GM18517 (cell line): ENCODE results near the gene KCTD11.
"Not testable (repeated sequence)": the region's sequence is repeated elsewhere in the genome, so short reads cannot be mapped to it uniquely, and the experiment has no call there.

ENCODE experiments used
- ATAC-seq: cut with Tn5 transposase; IDR thresholded peaks from one replicate; pipeline ENCODE4 v1.9.1; 2021; ENCODE audit warnings: mild to moderate bottlenecking, moderate library complexity; ENCODE audit not compliant: unreplicated experiment

KCTD11 gene

GRCh38 chr17:7343250-7343649 is 8.7 kb upstream of the KCTD11 start:
- no peak for ATAC-seq

- ATAC-seq: no peak
Observed at GRCh38 chr17:7346761-7347614, 5.0 kb upstream of the KCTD11 start.

- ATAC-seq: no peak
Observed at GRCh38 chr17:7347630-7348477, 4.1 kb upstream of the KCTD11 start.

- no peak for ATAC-seq
Observed at GRCh38 chr17:7348478-7349242, 3.3 kb upstream of the KCTD11 start.

- ATAC-seq: no peak
Observed at GRCh38 chr17:7352503-7352889, 534 bp downstream of the KCTD11 start.

- ATAC-seq: no peak
Observed at GRCh38 chr17:7352910-7353635, 1.1 kb downstream of the KCTD11 start.

GRCh38 chr17:7354262-7354843 is 2.4 kb downstream of the KCTD11 start:
- no peak for ATAC-seq

- ATAC-seq: no peak
Observed at GRCh38 chr17:7355053-7355452, 3.1 kb downstream of the KCTD11 start, which contains the start of gene TMEM95. TMEM95 (plus strand) TSS chr17:7355156; CDS start chr17:7355205, 49 bp downstream.

GRCh38 chr17:7355573-7355972 is 3.6 kb downstream of the KCTD11 start:
- no peak for ATAC-seq

- no peak for ATAC-seq
Observed at GRCh38 chr17:7356072-7356549, 4.1 kb downstream of the KCTD11 start.

GRCh38 chr17:7356756-7357155 is 4.8 kb downstream of the KCTD11 start:
- ATAC-seq: no peak

- no peak for ATAC-seq
Observed at GRCh38 chr17:7357381-7357780, 5.4 kb downstream of the KCTD11 start.

GRCh38 chr17:7361906-7362305 is 9.9 kb downstream of the KCTD11 start:
- ATAC-seq: no peak

GRCh38 chr17:7363311-7363710 is 11.3 kb downstream of the KCTD11 start:
- ATAC-seq: no peak

- ATAC-seq: not testable (repeated sequence)
Observed at GRCh38 chr17:7365963-7366362, 14.0 kb downstream of the KCTD11 start.

GRCh38 chr17:7367083-7367482 is 15.1 kb downstream of the KCTD11 start:
- no peak for ATAC-seq

GRCh38 chr17:7367918-7368598 is 16.1 kb downstream of the KCTD11 start:
- no peak for ATAC-seq

GRCh38 chr17:7368599-7368994 is 16.6 kb downstream of the KCTD11 start:
- not testable (repeated sequence) for ATAC-seq

GRCh38 chr17:7369825-7370224 is 17.9 kb downstream of the KCTD11 start:
- ATAC-seq: no peak
